IPS-20b (cell line): ENCODE data around the gene CMKLR1.

Source experiments
- H3K27ac ChIP-seq: one replicate; pipeline ENCODE4 v1.5.1; 2013; ENCODE audit warnings: low read length
- H3K27me3 ChIP-seq: 2 replicates; pipeline ENCODE4 v1.6.1; 2013; ENCODE audit warnings: mild to moderate bottlenecking, low read length, inconsistent platforms; ENCODE audit not compliant: insufficient read depth
- H3K36me3 ChIP-seq: 2 replicates; pipeline ENCODE4 v1.6.1; 2013; ENCODE audit warnings: low read depth, mild to moderate bottlenecking, inconsistent platforms, low read length, moderate library complexity; ENCODE audit not compliant: insufficient read depth
- H3K4me1 ChIP-seq: 2 replicates; pipeline ENCODE4 v1.6.1; 2013; ENCODE audit warnings: mild to moderate bottlenecking, control low read depth, inconsistent platforms, low read length, moderate library complexity; ENCODE audit not compliant: insufficient read depth
- H3K4me3 ChIP-seq: 2 replicates; pipeline ENCODE4 v1.5.1; 2013; ENCODE audit warnings: mild to moderate bottlenecking, low read length, inconsistent platforms
- H3K9ac ChIP-seq: 2 replicates; pipeline ENCODE4 v1.6.1; 2013; ENCODE audit warnings: low read depth, mild to moderate bottlenecking, inconsistent platforms, low read length, moderate library complexity
- H3K9me3 ChIP-seq: 2 replicates; pipeline ENCODE4 v1.6.1; 2013; ENCODE audit warnings: mild to moderate bottlenecking, low read depth, low read length, inconsistent platforms; ENCODE audit not compliant: insufficient read depth

Gene CMKLR1

GRCh38 chr12:108318472-108319275 is 20.4 kb downstream of the CMKLR1 start:
- H3K27me3 ChIP-seq, result no peaks in the 10 kb centered on the region
- H3K4me3 ChIP-seq, result no peak overlapping the region
- peaks cover 15% of the 10 kb centered on the region; the same call in 1 of the 2 replicates for H3K4me1 ChIP-seq
- H3K36me3 ChIP-seq, result no peaks in the 10 kb centered on the region
- no peaks in the 10 kb centered on the region for H3K9me3 ChIP-seq
- H3K27ac ChIP-seq, result no peak overlapping the region
- H3K9ac ChIP-seq, result no peak overlapping the region

GRCh38 chr12:108317308-108318234 is 21.5 kb downstream of the CMKLR1 start:
- Histone ChIP-seq H3K4me3 (no peak overlapping the region), H3K27me3 (no peaks in the 10 kb centered on the region), H3K4me1 (peaks cover 17% of the 10 kb centered on the region; the same call in 1 of the 2 replicates), H3K36me3 (no peaks in the 10 kb centered on the region), H3K9ac (no peak overlapping the region), H3K27ac (no peak overlapping the region), H3K9me3 (no peaks in the 10 kb centered on the region)

GRCh38 chr12:108316176-108317086 is 22.7 kb downstream of the CMKLR1 start:
- Histone ChIP-seq H3K4me3 (no peak overlapping the region; the same call in 1 of the 2 replicates), H3K36me3 (no peaks in the 10 kb centered on the region), H3K9ac (peak overlapping the region; percentile 54; the same call in 1 of the 2 replicates), H3K27me3 (no peaks in the 10 kb centered on the region), H3K4me1 (peaks cover 12% of the 10 kb centered on the region; the same call in 1 of the 2 replicates), H3K27ac (peak overlapping the region; percentile 9), H3K9me3 (no peaks in the 10 kb centered on the region)

GRCh38 chr12:108315486-108316105 is 23.5 kb downstream of the CMKLR1 start:
- no peak overlapping the region; the same call in 1 of the 2 replicates for H3K4me3 ChIP-seq
- H3K9ac ChIP-seq, result peak overlapping the region; percentile 54; the same call in 1 of the 2 replicates
- H3K36me3 ChIP-seq, result no peaks in the 10 kb centered on the region
- H3K4me1 ChIP-seq, result peaks cover 12% of the 10 kb centered on the region; the same call in 1 of the 2 replicates
- H3K27ac ChIP-seq, result peak overlapping the region; percentile 9
- H3K9me3 ChIP-seq, result no peaks in the 10 kb centered on the region
- no peaks in the 10 kb centered on the region for H3K27me3 ChIP-seq

GRCh38 chr12:108313606-108314351 is 25.3 kb downstream of the CMKLR1 start:
- H3K4me1 ChIP-seq, result peaks cover 12% of the 10 kb centered on the region; the same call in 1 of the 2 replicates
- no peaks in the 10 kb centered on the region for H3K27me3 ChIP-seq
- no peak overlapping the region for H3K9ac ChIP-seq
- no peaks in the 10 kb centered on the region for H3K9me3 ChIP-seq
- no peaks in the 10 kb centered on the region for H3K36me3 ChIP-seq
- H3K27ac ChIP-seq, result no peak overlapping the region
- no peak overlapping the region for H3K4me3 ChIP-seq

- no peak overlapping the region for H3K27ac ChIP-seq
- H3K36me3 ChIP-seq, result no peaks in the 10 kb centered on the region
- no peaks in the 10 kb centered on the region for H3K9me3 ChIP-seq
- H3K9ac ChIP-seq, result no peak overlapping the region
- no peaks in the 10 kb centered on the region for H3K27me3 ChIP-seq
- no peak overlapping the region for H3K4me3 ChIP-seq
- peaks cover 16% of the 10 kb centered on the region; the same call in 1 of the 2 replicates for H3K4me1 ChIP-seq
Measured at GRCh38 chr12:108313241-108313605, 25.9 kb downstream of the CMKLR1 start.

GRCh38 chr12:108312693-108313189 is 26.4 kb downstream of the CMKLR1 start:
- Histone ChIP-seq H3K4me1 (peaks cover 16% of the 10 kb centered on the region; the same call in 1 of the 2 replicates), H3K27ac (no peak overlapping the region), H3K27me3 (no peaks in the 10 kb centered on the region), H3K9ac (no peak overlapping the region), H3K36me3 (no peaks in the 10 kb centered on the region), H3K4me3 (no peak overlapping the region), H3K9me3 (no peaks in the 10 kb centered on the region)

GRCh38 chr12:108312073-108312659 is 26.9 kb downstream of the CMKLR1 start:
- no peaks in the 10 kb centered on the region for H3K27me3 ChIP-seq
- peaks cover 16% of the 10 kb centered on the region; the same call in 1 of the 2 replicates for H3K4me1 ChIP-seq
- H3K27ac ChIP-seq, result no peak overlapping the region
- H3K9ac ChIP-seq, result no peak overlapping the region
- H3K9me3 ChIP-seq, result no peaks in the 10 kb centered on the region
- H3K36me3 ChIP-seq, result no peaks in the 10 kb centered on the region
- no peak overlapping the region for H3K4me3 ChIP-seq

- Histone ChIP-seq H3K9me3 (no peaks in the 10 kb centered on the region), H3K4me3 (no peak overlapping the region), H3K27ac (no peak overlapping the region), H3K4me1 (peaks cover 16% of the 10 kb centered on the region; the same call in 1 of the 2 replicates), H3K9ac (no peak overlapping the region), H3K36me3 (no peaks in the 10 kb centered on the region), H3K27me3 (no peaks in the 10 kb centered on the region)
Measured at GRCh38 chr12:108311605-108312004, 27.5 kb downstream of the CMKLR1 start.

GRCh38 chr12:108310489-108310888 is 28.6 kb downstream of the CMKLR1 start:
- Histone ChIP-seq H3K27me3 (no peaks in the 10 kb centered on the region), H3K9ac (no peak overlapping the region), H3K4me3 (no peak overlapping the region), H3K36me3 (no peaks in the 10 kb centered on the region), H3K27ac (no peak overlapping the region), H3K9me3 (no peaks in the 10 kb centered on the region), H3K4me1 (peaks cover 8% of the 10 kb centered on the region; the same call in 1 of the 2 replicates)
